ENCODE measurements around the gene KCNT1. TPM values are rescaled to one million over a fixed set of nuclear protein-coding genes. Genes with fewer than 3 reads are reported as not detected.

The KCNT1 gene
- total and polyA plus RNA-seq, 11 donors: 0.21 to 7.4 (median 1.9) TPM

DNA sequence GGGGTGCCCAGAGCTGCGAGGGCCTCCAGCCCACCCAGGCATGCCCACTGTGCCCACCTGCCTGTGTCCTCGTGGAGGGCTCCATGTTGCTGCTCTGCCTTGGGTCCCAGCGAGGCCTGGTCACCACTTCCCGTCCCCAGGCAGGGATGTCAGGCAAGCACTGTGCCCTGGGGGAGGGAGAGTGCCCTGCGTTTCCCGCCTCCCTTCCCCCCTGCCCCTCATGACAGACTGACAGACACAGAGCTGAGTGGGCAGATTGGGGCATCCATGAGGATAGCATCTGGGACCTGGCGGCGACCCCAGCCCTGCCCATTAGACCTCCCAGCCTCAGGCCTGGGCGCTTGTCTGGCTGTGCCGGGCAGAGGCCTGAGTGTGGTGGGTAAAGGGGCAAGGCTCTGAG is 56.9 kb downstream of the KCNT1 start:
- TF ChIP-seq POLR2A (IDR thresholded peaks at IDR 0.05): no peak
- TF ChIP-seq, protein P1, sequence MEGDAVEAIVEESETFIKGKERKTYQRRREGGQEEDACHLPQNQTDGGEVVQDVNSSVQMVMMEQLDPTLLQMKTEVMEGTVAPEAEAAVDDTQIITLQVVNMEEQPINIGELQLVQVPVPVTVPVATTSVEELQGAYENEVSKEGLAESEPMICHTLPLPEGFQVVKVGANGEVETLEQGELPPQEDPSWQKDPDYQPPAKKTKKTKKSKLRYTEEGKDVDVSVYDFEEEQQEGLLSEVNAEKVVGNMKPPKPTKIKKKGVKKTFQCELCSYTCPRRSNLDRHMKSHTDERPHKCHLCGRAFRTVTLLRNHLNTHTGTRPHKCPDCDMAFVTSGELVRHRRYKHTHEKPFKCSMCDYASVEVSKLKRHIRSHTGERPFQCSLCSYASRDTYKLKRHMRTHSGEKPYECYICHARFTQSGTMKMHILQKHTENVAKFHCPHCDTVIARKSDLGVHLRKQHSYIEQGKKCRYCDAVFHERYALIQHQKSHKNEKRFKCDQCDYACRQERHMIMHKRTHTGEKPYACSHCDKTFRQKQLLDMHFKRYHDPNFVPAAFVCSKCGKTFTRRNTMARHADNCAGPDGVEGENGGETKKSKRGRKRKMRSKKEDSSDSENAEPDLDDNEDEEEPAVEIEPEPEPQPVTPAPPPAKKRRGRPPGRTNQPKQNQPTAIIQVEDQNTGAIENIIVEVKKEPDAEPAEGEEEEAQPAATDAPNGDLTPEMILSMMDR (IDR thresholded peaks at IDR 0.05): no peak
- no peak for DNase-seq
- ATAC-seq: no peak

DNA sequence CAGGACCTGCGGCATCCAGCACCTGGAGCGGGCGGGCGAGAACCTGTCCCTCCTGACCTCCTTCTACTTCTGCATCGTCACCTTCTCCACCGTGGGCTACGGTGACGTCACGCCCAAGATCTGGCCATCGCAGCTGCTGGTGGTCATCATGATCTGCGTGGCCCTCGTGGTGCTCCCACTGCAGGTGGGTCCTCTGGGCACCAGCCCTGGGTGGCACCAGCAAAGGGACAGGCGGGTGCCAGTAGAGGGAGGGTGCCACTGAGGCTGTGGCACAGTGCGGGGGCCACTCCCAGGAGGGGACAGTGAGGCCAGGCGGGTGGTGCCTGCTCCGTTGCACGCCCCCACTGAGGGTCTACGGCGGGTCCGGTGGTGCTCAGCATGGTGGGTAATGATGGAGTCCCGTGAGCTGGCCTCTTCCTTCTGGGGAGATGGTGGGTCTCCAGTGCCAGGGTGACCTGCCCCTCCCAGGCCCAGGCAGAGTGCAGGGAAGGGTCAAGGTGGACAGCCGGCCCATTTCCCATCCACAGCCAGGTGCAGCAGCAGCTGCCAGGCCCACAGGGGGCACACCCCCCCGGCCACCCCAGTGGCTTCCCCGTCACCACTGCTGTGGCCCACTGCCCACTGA is 57.8 kb downstream of the KCNT1 start:
- no peak overlapping the region for H3K27ac ChIP-seq
- no peak overlapping the region for H3K4me3 ChIP-seq
- no peaks in the 10 kb centered on the region for H3K27me3 ChIP-seq
- H3K36me3 ChIP-seq: no peaks in the 10 kb centered on the region
- DNase-seq (no peak), ATAC-seq (no peak)
- TF ChIP-seq, protein P1 (IDR thresholded peaks at IDR 0.05): no peak
- no peak for TF ChIP-seq POLR2A (IDR thresholded peaks at IDR 0.05)
- WGBS, 4 donors: 88 to 94% (median 91%) methylated on average over 16 to 24 of the region's 24 CpGs
- no peaks in the 10 kb centered on the region for H3K9me3 ChIP-seq
- no peaks in the 10 kb centered on the region for H3K4me1 ChIP-seq
- intact Hi-C loops (cut with DNase I): no loop called here

More for the DNA sequence above, 56.9 kb downstream of the KCNT1 start:
- WGBS, 4 donors: 87 to 93% (median 89%) methylated on average over 7 to 10 of the region's 10 CpGs
- H3K27ac ChIP-seq: no peak overlapping the region
- H3K9me3 ChIP-seq: no peaks in the 10 kb centered on the region
- H3K36me3 ChIP-seq: no peaks in the 10 kb centered on the region
- H3K27me3 ChIP-seq: no peaks in the 10 kb centered on the region
- H3K4me1 ChIP-seq: no peaks in the 10 kb centered on the region
- H3K4me3 ChIP-seq: no peak overlapping the region
- intact Hi-C loops (cut with DNase I): no loop called here

DNA sequence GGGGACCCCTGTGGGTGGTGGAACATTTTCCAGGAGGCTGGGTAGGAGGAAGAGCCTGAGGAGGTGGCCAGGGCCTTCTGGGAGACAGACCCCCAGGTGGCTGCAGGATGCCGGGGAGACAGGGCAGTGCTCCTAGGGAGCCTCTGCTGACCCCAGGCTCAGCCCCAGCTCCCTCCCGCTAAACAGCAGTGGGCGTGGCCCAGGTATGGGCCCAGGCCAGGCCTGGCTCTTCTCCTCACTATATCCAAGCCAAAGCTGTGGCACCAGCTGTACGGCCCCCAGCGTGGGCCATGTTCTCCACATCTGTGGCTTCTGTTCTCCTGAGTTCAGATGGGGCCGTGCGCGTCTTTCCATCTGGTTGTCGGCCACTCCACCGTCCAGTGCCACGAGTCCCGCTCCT is 58.5 kb downstream of the KCNT1 start:
- 78 to 94% (median 85%) methylated on average over 12 of the region's 12 CpGs for WGBS, 4 donors
- Histone ChIP-seq H3K27me3 (no peaks in the 10 kb centered on the region), H3K36me3 (no peaks in the 10 kb centered on the region), H3K4me1 (no peaks in the 10 kb centered on the region), H3K27ac (no peak overlapping the region), H3K9me3 (peaks cover 0 to 6% (median 0%) of the 10 kb centered on the region in 12 donors), H3K4me3 (no peak overlapping the region)
- no peak for ATAC-seq
- intact Hi-C loops (cut with DNase I): no loop called here
- no peak for DNase-seq
- TF ChIP-seq POLR2A (IDR thresholded peaks at IDR 0.05): no peak
- TF ChIP-seq, protein P1 (IDR thresholded peaks at IDR 0.05): no peak

DNA sequence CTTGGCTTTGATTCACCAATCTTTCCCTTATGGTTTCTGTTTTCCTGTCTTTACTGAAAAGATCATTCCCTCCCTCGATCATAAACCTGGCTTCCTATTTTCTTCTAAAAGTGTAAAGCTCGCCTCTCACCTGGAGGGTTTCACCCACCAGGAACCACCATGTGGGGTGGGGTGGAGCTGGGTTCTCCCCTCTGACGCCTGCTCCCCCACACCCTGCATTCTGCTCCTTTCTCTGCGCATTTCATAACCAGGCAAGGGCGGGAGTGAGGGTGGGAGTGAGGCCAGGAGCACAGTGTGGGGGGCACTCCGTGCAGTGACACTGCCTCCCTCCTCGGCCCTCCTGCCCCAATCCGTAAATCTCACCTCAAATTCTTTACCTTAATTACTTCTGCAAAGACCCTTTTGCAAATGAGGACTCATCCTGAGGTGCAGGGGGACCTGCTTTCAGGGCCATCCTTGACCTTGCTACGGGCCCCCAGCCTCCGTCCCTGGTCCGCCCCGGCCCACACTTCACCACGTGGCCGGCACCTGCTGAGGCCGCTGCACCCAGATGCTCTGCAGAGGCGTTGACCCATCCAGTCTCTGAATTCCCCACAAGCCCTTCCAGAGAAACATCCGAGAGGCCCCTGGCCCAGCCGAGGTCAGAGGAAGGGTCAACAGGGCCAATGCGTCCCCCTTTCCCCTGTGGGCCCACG is 59.3 kb downstream of the KCNT1 start:
- TF ChIP-seq, protein P1 (IDR thresholded peaks at IDR 0.05): no peak
- no peak for TF ChIP-seq POLR2A (IDR thresholded peaks at IDR 0.05)
- Histone ChIP-seq H3K4me1 (no peaks in the 10 kb centered on the region), H3K36me3 (no peaks in the 10 kb centered on the region), H3K27ac (no peak overlapping the region), H3K9me3 (peaks cover 0 to 14% (median 0%) of the 10 kb centered on the region in 12 donors), H3K4me3 (no peak overlapping the region), H3K27me3 (no peaks in the 10 kb centered on the region)
- 71 to 81% (median 77%) methylated on average over 19 to 20 of the region's 20 CpGs for WGBS, 4 donors
- intact Hi-C loops (cut with DNase I): no loop called here
- ATAC-seq (no peak), DNase-seq (no peak)
